ENCODE measurements around the gene ANGEL2. TPM values are rescaled to one million over a fixed set of nuclear protein-coding genes. Genes with fewer than 3 reads are reported as not detected.

The ANGEL2 gene
- total RNA-seq, 2 experiments from 2014 or later: 40.1 to 42.7 TPM

DNA sequence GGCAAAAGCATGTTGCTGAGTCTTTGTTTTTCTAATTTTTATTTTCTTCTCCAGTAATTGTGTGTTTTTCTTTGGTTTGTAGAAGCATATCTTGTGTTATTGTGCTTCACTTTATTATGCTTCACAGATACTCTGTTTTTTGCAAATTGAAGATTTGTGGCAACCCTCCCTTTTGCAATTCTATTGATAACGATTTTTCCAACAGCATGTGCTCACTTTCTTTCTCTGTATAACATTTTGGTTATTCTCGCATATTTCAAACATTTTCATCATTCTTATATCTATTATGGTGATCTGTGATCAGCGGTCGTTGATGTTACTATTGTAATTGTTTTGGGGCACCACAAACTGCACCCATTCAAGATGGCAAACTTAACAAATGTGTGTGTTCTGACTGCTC, 3.8 kb upstream of the ANGEL2 start:
- H2AFZ ChIP-seq (ENCODE audit: low read length): no peak overlapping the region
- H3K79me2 ChIP-seq (ENCODE audit: insufficient read depth, low read depth, low read length): peaks cover 7% of the 10 kb centered on the region
- no peak for TF ChIP-seq EZH2phosphoT487 (IDR thresholded peaks at IDR 0.05; ENCODE audit: borderline replicate concordance, low read depth, low read length)
- TF ChIP-seq, protein P1, sequence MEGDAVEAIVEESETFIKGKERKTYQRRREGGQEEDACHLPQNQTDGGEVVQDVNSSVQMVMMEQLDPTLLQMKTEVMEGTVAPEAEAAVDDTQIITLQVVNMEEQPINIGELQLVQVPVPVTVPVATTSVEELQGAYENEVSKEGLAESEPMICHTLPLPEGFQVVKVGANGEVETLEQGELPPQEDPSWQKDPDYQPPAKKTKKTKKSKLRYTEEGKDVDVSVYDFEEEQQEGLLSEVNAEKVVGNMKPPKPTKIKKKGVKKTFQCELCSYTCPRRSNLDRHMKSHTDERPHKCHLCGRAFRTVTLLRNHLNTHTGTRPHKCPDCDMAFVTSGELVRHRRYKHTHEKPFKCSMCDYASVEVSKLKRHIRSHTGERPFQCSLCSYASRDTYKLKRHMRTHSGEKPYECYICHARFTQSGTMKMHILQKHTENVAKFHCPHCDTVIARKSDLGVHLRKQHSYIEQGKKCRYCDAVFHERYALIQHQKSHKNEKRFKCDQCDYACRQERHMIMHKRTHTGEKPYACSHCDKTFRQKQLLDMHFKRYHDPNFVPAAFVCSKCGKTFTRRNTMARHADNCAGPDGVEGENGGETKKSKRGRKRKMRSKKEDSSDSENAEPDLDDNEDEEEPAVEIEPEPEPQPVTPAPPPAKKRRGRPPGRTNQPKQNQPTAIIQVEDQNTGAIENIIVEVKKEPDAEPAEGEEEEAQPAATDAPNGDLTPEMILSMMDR (conservative IDR thresholded peaks at IDR 0.05; ENCODE audit: low read length): no peak
- peaks cover 7% of the 10 kb centered on the region for H3K4me1 ChIP-seq (ENCODE audit: insufficient read depth, low read length, poor library complexity, severe bottlenecking)
- ChIA-PET POLR2A (interaction anchor here (1.4 kb wide), 1 partner anchor 14 kb away, joined by 3 read pairs; no protein-coding TSS in a partner anchor), CTCF (ENCODE audit: unreplicated experiment) (no interaction called here)
- DNase-seq (ENCODE audit: low spot score): no peak
- H3K36me3 ChIP-seq (ENCODE audit: insufficient read depth, low read length): no peaks in the 10 kb centered on the region
- H3K4me2 ChIP-seq (ENCODE audit: low read length): no peak overlapping the region
- H3K9me2 ChIP-seq (ENCODE audit: insufficient read depth, low read length): no peaks in the 10 kb centered on the region
- H3K9me3 ChIP-seq (ENCODE audit: low read length): no peaks in the 10 kb centered on the region
- no peak overlapping the region for H3K27ac ChIP-seq (ENCODE audit: low read depth, low read length, poor library complexity, severe bottlenecking)
- no peaks in the 10 kb centered on the region for H4K20me1 ChIP-seq (ENCODE audit: insufficient read depth, low read length)
- no TSS peak for BruUV-seq (replicated peaks)
- no peak overlapping the region for H3K4me3 ChIP-seq (ENCODE audit: low read depth, low read length, poor library complexity, severe bottlenecking)
- intact Hi-C loops (cut with micrococcal nuclease; ENCODE audit: unreplicated experiment): no loop called here

DNA sequence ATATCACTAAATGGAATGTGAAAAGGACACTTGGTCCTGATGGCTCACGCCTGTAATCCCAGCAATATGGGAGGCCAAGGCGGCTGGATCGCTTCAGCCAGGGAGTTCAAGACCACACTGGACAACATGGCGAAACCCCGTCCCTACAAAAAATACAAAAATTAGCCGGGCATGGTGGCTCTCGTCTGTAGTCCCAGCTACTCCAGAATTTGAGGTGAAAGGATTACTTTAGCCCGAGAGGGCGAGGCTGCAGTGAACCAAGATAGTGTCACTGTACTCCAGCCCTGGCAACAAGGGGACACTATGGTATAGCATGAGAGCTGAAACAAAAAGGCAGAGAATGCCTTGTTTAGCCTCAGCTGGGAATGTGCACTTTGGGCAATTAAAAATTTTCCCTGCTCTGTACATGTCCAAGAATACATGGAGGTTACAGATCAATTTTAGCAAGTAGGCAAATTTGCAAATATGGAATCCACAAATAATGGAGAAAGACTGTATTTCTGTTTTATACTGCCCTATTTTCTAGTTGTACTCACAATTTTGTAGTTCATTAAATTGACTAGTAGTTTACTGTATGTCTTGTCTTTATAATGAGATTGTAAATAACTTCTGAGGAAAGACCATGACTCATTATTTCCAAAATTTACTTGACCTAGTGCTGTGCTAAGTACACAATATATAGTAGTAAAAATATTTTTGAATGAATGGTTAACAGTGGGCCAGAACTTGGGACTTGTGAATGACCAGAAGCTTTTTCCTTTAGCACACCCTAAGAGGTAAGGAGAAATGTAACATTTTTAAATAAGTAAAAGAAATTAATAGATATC, 2.0 kb upstream of the ANGEL2 start:
- Histone ChIP-seq H3K4me1 (ENCODE audit: insufficient read depth, low read length, poor library complexity, severe bottlenecking) (peaks cover 23% of the 10 kb centered on the region), H2AFZ (ENCODE audit: low read length) (no peak overlapping the region), H3K9me3 (ENCODE audit: low read length) (no peaks in the 10 kb centered on the region), H3K9me2 (ENCODE audit: insufficient read depth, low read length) (no peaks in the 10 kb centered on the region), H3K36me3 (ENCODE audit: insufficient read depth, low read length) (peaks cover 8% of the 10 kb centered on the region; the same call in 1 of the 2 replicates), H4K20me1 (ENCODE audit: insufficient read depth, low read length) (no peaks in the 10 kb centered on the region), H3K79me2 (ENCODE audit: insufficient read depth, low read depth, low read length) (peaks cover 25% of the 10 kb centered on the region), H3K27ac (ENCODE audit: low read depth, low read length, poor library complexity, severe bottlenecking) (no peak overlapping the region), H3K4me2 (ENCODE audit: low read length) (no peak overlapping the region), H3K4me3 (ENCODE audit: low read depth, low read length, poor library complexity, severe bottlenecking) (no peak overlapping the region)
- BruUV-seq (replicated peaks): no TSS peak
- intact Hi-C loops (cut with micrococcal nuclease; ENCODE audit: unreplicated experiment): no loop called here
- no peak for TF ChIP-seq EZH2phosphoT487 (IDR thresholded peaks at IDR 0.05; ENCODE audit: borderline replicate concordance, low read depth, low read length)
- TF ChIP-seq, protein P1 (conservative IDR thresholded peaks at IDR 0.05; ENCODE audit: low read length): no peak
- ChIA-PET CTCF (ENCODE audit: unreplicated experiment) (no interaction called here), POLR2A (no interaction called here)
- no peak for DNase-seq (ENCODE audit: low spot score)

DNA sequence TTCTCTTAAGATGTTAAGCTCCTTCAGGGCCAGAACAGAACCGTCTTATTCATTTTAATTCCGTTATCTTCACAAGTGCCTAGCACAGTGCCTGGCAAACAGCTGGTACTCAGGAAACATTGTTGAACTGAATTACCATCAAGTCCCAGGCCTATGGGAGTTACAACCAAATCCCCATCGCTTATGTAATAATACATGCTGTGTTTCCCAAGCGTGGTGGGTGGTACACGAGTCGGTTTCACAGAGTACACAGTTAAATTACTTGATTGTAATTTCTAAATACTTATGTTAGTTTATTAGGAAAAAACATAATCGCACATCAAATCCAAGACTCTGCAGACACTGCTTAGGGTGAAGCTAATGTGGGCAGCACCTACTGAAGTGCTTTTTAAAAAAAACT, 1.0 kb downstream of the ANGEL2 start:
- peak; percentile 29 for DNase-seq (ENCODE audit: low spot score)
- peak overlapping the region; percentile 80 for H3K4me2 ChIP-seq (ENCODE audit: low read length)
- H2AFZ ChIP-seq (ENCODE audit: low read length): peak overlapping the region; percentile 80; the same call in 1 of the 2 replicates
- BruUV-seq (replicated peaks): no TSS peak
- H3K4me1 ChIP-seq (ENCODE audit: insufficient read depth, low read length, poor library complexity, severe bottlenecking): peaks cover 23% of the 10 kb centered on the region
- peak overlapping the region; percentile 88 for H3K4me3 ChIP-seq (ENCODE audit: low read depth, low read length, poor library complexity, severe bottlenecking)
- TF ChIP-seq, protein P1 (conservative IDR thresholded peaks at IDR 0.05; ENCODE audit: low read length): no peak
- TF ChIP-seq EZH2phosphoT487 (IDR thresholded peaks at IDR 0.05; ENCODE audit: borderline replicate concordance, low read depth, low read length): no peak
- ChIA-PET POLR2A (interaction anchor here (0.7 to 2.6 kb wide), 11 partner anchors 11 to 1139 kb away, joined by 3 to 15 read pairs (median 3); partner anchors contain the start of genes NSL1, RPS6KC1 and TATDN3), CTCF (ENCODE audit: unreplicated experiment) (interaction anchor here (0.6 to 1.0 kb wide), 4 partner anchors 32 to 313 kb away, joined by 3 read pairs; no protein-coding TSS in a partner anchor)
- H3K9me2 ChIP-seq (ENCODE audit: insufficient read depth, low read length): no peaks in the 10 kb centered on the region
- peaks cover 31% of the 10 kb centered on the region for H3K36me3 ChIP-seq (ENCODE audit: insufficient read depth, low read length)
- peaks cover 25% of the 10 kb centered on the region for H3K79me2 ChIP-seq (ENCODE audit: insufficient read depth, low read depth, low read length)
- peak overlapping the region; percentile 73 for H3K27ac ChIP-seq (ENCODE audit: low read depth, low read length, poor library complexity, severe bottlenecking)
- intact Hi-C loops (cut with micrococcal nuclease; ENCODE audit: unreplicated experiment): loop anchor here (1.0 kb wide), 1 partner anchor 37 kb away; the partner anchor contains the start of gene RPS6KC1
- H4K20me1 ChIP-seq (ENCODE audit: insufficient read depth, low read length): no peaks in the 10 kb centered on the region
- H3K9me3 ChIP-seq (ENCODE audit: low read length): no peaks in the 10 kb centered on the region

Measured in OCI-LY7 (cell line).